ENCODE data around the gene RAB11A. TPM values are rescaled to one million over a fixed set of nuclear protein-coding genes. Genes with fewer than 3 reads are reported as not detected.

The RAB11A gene
- total and polyA plus RNA-seq, 3 experiments from 2014 or later = 158 to 194 (median 159) TPM

GRCh38 chr15:65929573-65929972, 60.3 kb downstream of the RAB11A start:
- no peaks in the 10 kb centered on the region for H3K36me3 Mint-ChIP-seq
- H3K27me3 Mint-ChIP-seq = peaks cover 0 to 1% of the 10 kb centered on the region in 2 donors
- Histone ChIP-seq H3K27me3 (ENCODE audit: insufficient read depth, low read length, poor library complexity, severe bottlenecking) (no peaks in the 10 kb centered on the region), H3K9me3 (ENCODE audit: low read length) (no peaks in the 10 kb centered on the region), H3K4me3 (ENCODE audit: low read length) (no peak overlapping the region), H3K36me3 (ENCODE audit: insufficient read depth, low read length) (no peaks in the 10 kb centered on the region), H3K4me1 (ENCODE audit: insufficient read depth, low read length) (no peaks in the 10 kb centered on the region), H3K27ac (ENCODE audit: low read depth, low read length) (no peak overlapping the region)
- H3K27ac Mint-ChIP-seq = no peak overlapping the region
- ChIA-PET CTCF (no interaction called here), POLR2A (no interaction called here)
- no peaks in the 10 kb centered on the region for H3K4me1 Mint-ChIP-seq
- H3K9me3 Mint-ChIP-seq = no peaks in the 10 kb centered on the region
- no peak for DNase-seq
- H3K4me3 Mint-ChIP-seq = no peak overlapping the region

- H3K36me3 Mint-ChIP-seq = no peaks in the 10 kb centered on the region
- H3K27ac Mint-ChIP-seq = peak overlapping the region in 1 of 8 donors; percentile 75
- no peak for DNase-seq
- H3K4me3 Mint-ChIP-seq = no peak overlapping the region
- H3K9me3 ChIP-seq (ENCODE audit: low read length) = no peaks in the 10 kb centered on the region
- no peaks in the 10 kb centered on the region for H3K9me3 Mint-ChIP-seq
- no peaks in the 10 kb centered on the region for H3K4me1 Mint-ChIP-seq
- H3K27me3 ChIP-seq (ENCODE audit: insufficient read depth, low read length, poor library complexity, severe bottlenecking) = no peaks in the 10 kb centered on the region
- no peak overlapping the region for H3K4me3 ChIP-seq (ENCODE audit: low read length)
- H3K27me3 Mint-ChIP-seq = peaks cover 0 to 1% of the 10 kb centered on the region in 2 donors
- H3K4me1 ChIP-seq (ENCODE audit: insufficient read depth, low read length) = no peaks in the 10 kb centered on the region
- POLR2A ChIA-PET = no interaction called here
- H3K36me3 ChIP-seq (ENCODE audit: insufficient read depth, low read length) = no peaks in the 10 kb centered on the region
- CTCF ChIA-PET = no interaction called here
- H3K27ac ChIP-seq (ENCODE audit: low read depth, low read length) = no peak overlapping the region
Measured at GRCh38 chr15:65930134-65930533, 60.8 kb downstream of the RAB11A start.

GRCh38 chr15:65931221-65931620, 61.9 kb downstream of the RAB11A start:
- H3K9me3 ChIP-seq (ENCODE audit: low read length) = no peaks in the 10 kb centered on the region

GRCh38 chr15:65935391-65935790, 66.1 kb downstream of the RAB11A start:
- H3K4me1 ChIP-seq (ENCODE audit: insufficient read depth, low read length) = no peaks in the 10 kb centered on the region
- no peak overlapping the region for H3K27ac ChIP-seq (ENCODE audit: low read depth, low read length)
- no peaks in the 10 kb centered on the region for H3K27me3 ChIP-seq (ENCODE audit: insufficient read depth, low read length, poor library complexity, severe bottlenecking)
- no peak overlapping the region for H3K27ac Mint-ChIP-seq
- ChIA-PET POLR2A (no interaction called here), CTCF (no interaction called here)
- H3K9me3 ChIP-seq (ENCODE audit: low read length) = no peaks in the 10 kb centered on the region
- no peak overlapping the region for H3K4me3 ChIP-seq (ENCODE audit: low read length)
- H3K9me3 Mint-ChIP-seq = no peaks in the 10 kb centered on the region
- no peak overlapping the region for H3K4me3 Mint-ChIP-seq
- no peak for DNase-seq
- H3K36me3 Mint-ChIP-seq = no peaks in the 10 kb centered on the region
- no peaks in the 10 kb centered on the region for H3K4me1 Mint-ChIP-seq
- no peaks in the 10 kb centered on the region for H3K36me3 ChIP-seq (ENCODE audit: insufficient read depth, low read length)
- peaks cover 0 to 3% of the 10 kb centered on the region in 2 donors for H3K27me3 Mint-ChIP-seq

More at GRCh38 chr15:65931221-65931620, 61.9 kb downstream of the RAB11A start:
- Histone ChIP-seq H3K4me3 (ENCODE audit: low read length) (no peak overlapping the region), H3K4me1 (ENCODE audit: insufficient read depth, low read length) (no peaks in the 10 kb centered on the region), H3K27me3 (ENCODE audit: insufficient read depth, low read length, poor library complexity, severe bottlenecking) (no peaks in the 10 kb centered on the region), H3K27ac (ENCODE audit: low read depth, low read length) (no peak overlapping the region), H3K36me3 (ENCODE audit: insufficient read depth, low read length) (no peaks in the 10 kb centered on the region)
- H3K36me3 Mint-ChIP-seq = no peaks in the 10 kb centered on the region
- DNase-seq = no peak
- H3K27ac Mint-ChIP-seq = peak overlapping the region in 2 of 8 donors; percentile 2 to 63
- no peaks in the 10 kb centered on the region for H3K4me1 Mint-ChIP-seq
- no peak overlapping the region for H3K4me3 Mint-ChIP-seq
- ChIA-PET POLR2A (no interaction called here), CTCF (interaction anchor here (0.6 to 1.3 kb wide), 2 partner anchors 11 to 76 kb away, joined by 3 read pairs; no protein-coding TSS in a partner anchor)
- H3K9me3 Mint-ChIP-seq = no peaks in the 10 kb centered on the region
- H3K27me3 Mint-ChIP-seq = peaks cover 0 to 1% of the 10 kb centered on the region in 2 donors

- Histone ChIP-seq H3K27ac (ENCODE audit: low read depth, low read length) (no peak overlapping the region), H3K27me3 (ENCODE audit: insufficient read depth, low read length, poor library complexity, severe bottlenecking) (no peaks in the 10 kb centered on the region), H3K9me3 (ENCODE audit: low read length) (no peaks in the 10 kb centered on the region), H3K4me3 (ENCODE audit: low read length) (no peak overlapping the region), H3K36me3 (ENCODE audit: insufficient read depth, low read length) (no peaks in the 10 kb centered on the region), H3K4me1 (ENCODE audit: insufficient read depth, low read length) (no peaks in the 10 kb centered on the region)
- Mint-ChIP-seq H3K36me3 (no peaks in the 10 kb centered on the region), H3K27me3 (peaks cover 0 to 3% of the 10 kb centered on the region in 2 donors), H3K27ac (peak overlapping the region in 1 of 8 donors; percentile 70), H3K4me1 (no peaks in the 10 kb centered on the region), H3K9me3 (no peaks in the 10 kb centered on the region), H3K4me3 (no peak overlapping the region)
- no peak for DNase-seq
- ChIA-PET CTCF (no interaction called here), POLR2A (no interaction called here)
Measured at GRCh38 chr15:65936282-65936681, 67.0 kb downstream of the RAB11A start.

- no peak overlapping the region for H3K4me3 Mint-ChIP-seq
- no peaks in the 10 kb centered on the region for H3K36me3 Mint-ChIP-seq
- Histone ChIP-seq H3K27me3 (ENCODE audit: insufficient read depth, low read length, poor library complexity, severe bottlenecking) (no peaks in the 10 kb centered on the region), H3K4me1 (ENCODE audit: insufficient read depth, low read length) (no peaks in the 10 kb centered on the region), H3K4me3 (ENCODE audit: low read length) (no peak overlapping the region), H3K9me3 (ENCODE audit: low read length) (no peaks in the 10 kb centered on the region), H3K36me3 (ENCODE audit: insufficient read depth, low read length) (no peaks in the 10 kb centered on the region), H3K27ac (ENCODE audit: low read depth, low read length) (no peak overlapping the region)
- peaks cover 0 to 5% of the 10 kb centered on the region in 2 donors for H3K27me3 Mint-ChIP-seq
- H3K9me3 Mint-ChIP-seq = no peaks in the 10 kb centered on the region
- no peak for DNase-seq
- ChIA-PET CTCF (no interaction called here), POLR2A (no interaction called here)
- H3K4me1 Mint-ChIP-seq = peaks cover 0 to 4% (median under 1%) of the 10 kb centered on the region in 3 donors
- peak overlapping the region in 1 of 8 donors; percentile 74 for H3K27ac Mint-ChIP-seq
Measured at GRCh38 chr15:65937054-65937453, 67.8 kb downstream of the RAB11A start.

GRCh38 chr15:65937476-65937875, 68.2 kb downstream of the RAB11A start:
- Histone ChIP-seq H3K4me3 (ENCODE audit: low read length) (no peak overlapping the region), H3K9me3 (ENCODE audit: low read length) (no peaks in the 10 kb centered on the region), H3K4me1 (ENCODE audit: insufficient read depth, low read length) (no peaks in the 10 kb centered on the region), H3K27me3 (ENCODE audit: insufficient read depth, low read length, poor library complexity, severe bottlenecking) (no peaks in the 10 kb centered on the region), H3K27ac (ENCODE audit: low read depth, low read length) (no peak overlapping the region), H3K36me3 (ENCODE audit: insufficient read depth, low read length) (no peaks in the 10 kb centered on the region)
- Mint-ChIP-seq H3K4me3 (no peak overlapping the region), H3K27me3 (peaks cover 0 to 7% of the 10 kb centered on the region in 2 donors), H3K9me3 (no peaks in the 10 kb centered on the region), H3K27ac (peak overlapping the region in 1 of 8 donors; percentile 74), H3K4me1 (peaks cover 2 to 9% (median 4%) of the 10 kb centered on the region in 3 donors), H3K36me3 (no peaks in the 10 kb centered on the region)
- CTCF ChIA-PET = no interaction called here
- no peak for DNase-seq
- POLR2A ChIA-PET = no interaction called here

- DNase-seq = no peak
- POLR2A ChIA-PET = no interaction called here
- Mint-ChIP-seq H3K4me3 (no peak overlapping the region), H3K27me3 (peaks cover 4 to 6% of the 10 kb centered on the region in 2 donors), H3K4me1 (peaks cover 2 to 10% (median 6%) of the 10 kb centered on the region in 3 donors), H3K27ac (no peak overlapping the region), H3K36me3 (no peaks in the 10 kb centered on the region), H3K9me3 (no peaks in the 10 kb centered on the region)
- Histone ChIP-seq H3K9me3 (ENCODE audit: low read length) (no peaks in the 10 kb centered on the region), H3K4me3 (ENCODE audit: low read length) (no peak overlapping the region), H3K27me3 (ENCODE audit: insufficient read depth, low read length, poor library complexity, severe bottlenecking) (peaks cover 3% of the 10 kb centered on the region), H3K27ac (ENCODE audit: low read depth, low read length) (no peak overlapping the region), H3K36me3 (ENCODE audit: insufficient read depth, low read length) (no peaks in the 10 kb centered on the region), H3K4me1 (ENCODE audit: insufficient read depth, low read length) (no peaks in the 10 kb centered on the region)
- CTCF ChIA-PET = no interaction called here
Measured at GRCh38 chr15:65938604-65939003, 69.3 kb downstream of the RAB11A start.
